AG10803 (cell line): ENCODE measurements around the gene MYL11.

ENCODE experiments used
- DNase-seq: peaks from one replicate; pipeline ENCODE4 v3.0.0; 2010; ENCODE audit warnings: low read depth
- H3K4me3 ChIP-seq: 2 replicates; pipeline ENCODE4 v1.5.1; 2011; ENCODE audit warnings: mild to moderate bottlenecking, low read length, control low read depth
- TF ChIP-seq, protein P1 (sequence below): conservative IDR thresholded peaks from 2 replicates; pipeline ENCODE4 v1.5.1; 2011; ENCODE audit warnings: mild to moderate bottlenecking, low read length, control low read depth, inconsistent platforms

Gene MYL11

DNA sequence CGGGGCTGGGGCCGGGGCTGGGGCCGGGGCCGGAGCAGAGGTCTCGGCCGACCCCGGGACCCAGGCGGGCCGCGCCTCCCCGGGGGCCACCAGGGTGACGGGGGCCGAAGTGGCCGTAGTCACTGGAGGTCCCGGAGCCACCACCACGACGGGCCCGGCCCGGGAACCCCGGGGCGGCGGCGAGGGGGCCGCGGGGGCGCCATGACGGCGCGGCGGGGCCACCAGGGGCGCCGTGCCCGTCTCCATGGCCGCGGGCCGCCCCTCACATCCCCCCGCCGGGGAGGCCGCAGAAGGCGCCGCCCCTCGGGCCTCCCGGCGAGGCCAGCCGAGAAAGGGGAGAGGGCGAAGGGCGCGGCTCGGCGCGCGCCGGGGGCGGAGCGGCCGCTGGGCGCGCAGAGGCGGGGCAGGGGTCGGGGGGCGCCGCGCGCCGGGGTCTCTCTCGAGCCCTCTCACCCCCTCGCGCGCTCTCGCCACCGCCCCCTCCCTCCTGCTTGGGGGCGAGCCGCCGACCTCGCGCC is 4.6 kb upstream of the MYL11 start:
- TF ChIP-seq, protein P1, sequence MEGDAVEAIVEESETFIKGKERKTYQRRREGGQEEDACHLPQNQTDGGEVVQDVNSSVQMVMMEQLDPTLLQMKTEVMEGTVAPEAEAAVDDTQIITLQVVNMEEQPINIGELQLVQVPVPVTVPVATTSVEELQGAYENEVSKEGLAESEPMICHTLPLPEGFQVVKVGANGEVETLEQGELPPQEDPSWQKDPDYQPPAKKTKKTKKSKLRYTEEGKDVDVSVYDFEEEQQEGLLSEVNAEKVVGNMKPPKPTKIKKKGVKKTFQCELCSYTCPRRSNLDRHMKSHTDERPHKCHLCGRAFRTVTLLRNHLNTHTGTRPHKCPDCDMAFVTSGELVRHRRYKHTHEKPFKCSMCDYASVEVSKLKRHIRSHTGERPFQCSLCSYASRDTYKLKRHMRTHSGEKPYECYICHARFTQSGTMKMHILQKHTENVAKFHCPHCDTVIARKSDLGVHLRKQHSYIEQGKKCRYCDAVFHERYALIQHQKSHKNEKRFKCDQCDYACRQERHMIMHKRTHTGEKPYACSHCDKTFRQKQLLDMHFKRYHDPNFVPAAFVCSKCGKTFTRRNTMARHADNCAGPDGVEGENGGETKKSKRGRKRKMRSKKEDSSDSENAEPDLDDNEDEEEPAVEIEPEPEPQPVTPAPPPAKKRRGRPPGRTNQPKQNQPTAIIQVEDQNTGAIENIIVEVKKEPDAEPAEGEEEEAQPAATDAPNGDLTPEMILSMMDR = no peak

DNA sequence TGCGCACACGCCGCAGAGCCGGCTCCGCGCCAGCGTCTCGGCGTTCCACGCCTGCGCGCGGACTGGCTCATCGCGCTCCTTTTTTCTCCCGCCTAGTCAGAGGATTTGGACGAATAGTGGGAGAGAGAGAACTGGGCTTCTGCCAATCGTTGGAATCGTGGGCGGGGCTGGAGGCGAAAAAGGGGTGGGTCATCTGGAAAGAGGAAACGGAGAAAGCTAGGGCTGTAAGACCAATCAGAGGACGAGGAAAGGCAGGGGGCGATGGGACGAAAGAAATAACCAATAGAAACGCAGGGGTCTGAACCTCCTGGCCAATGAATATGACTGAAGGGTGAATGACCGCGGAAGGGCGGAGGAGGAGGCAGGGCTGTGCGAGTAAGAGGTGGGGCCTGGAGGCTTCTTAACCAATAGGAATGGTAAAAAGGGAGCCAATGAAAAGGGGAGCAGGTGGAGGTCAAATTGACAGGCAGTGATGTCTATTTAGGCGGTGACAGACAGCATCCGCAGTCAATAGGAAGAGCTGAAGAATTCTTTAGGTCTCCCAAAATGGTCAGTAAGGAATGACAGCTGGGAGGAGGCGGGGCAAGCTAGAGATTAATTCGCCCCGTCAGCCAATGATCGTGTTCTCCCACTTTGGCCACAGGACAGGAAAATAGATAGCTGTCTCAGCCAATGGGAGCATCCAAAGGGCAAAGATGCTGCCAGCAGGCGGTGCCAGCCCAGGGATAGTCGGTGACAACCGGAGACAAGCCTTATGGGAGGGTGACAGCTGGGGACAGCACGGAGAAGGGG is 4.0 kb upstream of the MYL11 start, which contains the start of gene TBC1D10B:
Gene TBC1D10B (minus strand): TSS at position 39 of the 792 bp plus-strand sequence. CDS start 311 bp downstream, outside the sequence.
- DNase-seq = peak; percentile 100
- H3K4me3 ChIP-seq = peak within 1 kb of the TSS; percentile 88
- TF ChIP-seq, protein P1 = peak; percentile 20; the same call in 1 of the 2 replicates

More for the DNA sequence above, 4.6 kb upstream of the MYL11 start:
- H3K4me3 ChIP-seq = peak overlapping the region; percentile 88
- peak; percentile 12 for DNase-seq

DNA sequence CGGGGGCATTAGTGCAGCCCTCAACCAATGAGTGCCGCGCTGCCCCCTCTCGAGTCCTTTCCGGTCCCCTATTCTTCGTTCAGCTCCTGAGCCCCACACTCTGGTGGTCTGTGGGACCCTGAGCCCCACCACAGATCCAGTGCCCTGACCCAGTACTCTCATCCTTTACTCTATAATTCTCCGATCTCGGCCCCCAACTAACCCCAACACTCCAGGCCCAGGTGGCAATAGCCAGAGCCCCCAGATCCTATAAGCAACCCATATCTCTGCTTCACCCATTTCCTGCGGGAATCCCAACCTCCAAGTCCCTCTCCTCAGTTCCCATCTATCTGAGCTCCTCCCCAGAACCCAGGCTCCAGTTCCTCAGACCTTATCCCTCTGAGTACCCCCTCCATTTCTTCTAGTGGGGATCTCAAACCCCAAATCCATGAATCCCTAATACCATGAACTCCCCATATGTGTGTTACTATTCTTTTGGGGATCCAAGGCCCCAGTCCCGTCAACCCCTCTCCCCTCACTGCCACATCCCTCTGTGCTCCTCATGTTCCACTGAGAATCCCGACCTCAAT is 3.3 kb upstream of the MYL11 start:
- no peak for DNase-seq
- peak overlapping the region; percentile 71 for H3K4me3 ChIP-seq
- TF ChIP-seq, protein P1 = no peak

DNA sequence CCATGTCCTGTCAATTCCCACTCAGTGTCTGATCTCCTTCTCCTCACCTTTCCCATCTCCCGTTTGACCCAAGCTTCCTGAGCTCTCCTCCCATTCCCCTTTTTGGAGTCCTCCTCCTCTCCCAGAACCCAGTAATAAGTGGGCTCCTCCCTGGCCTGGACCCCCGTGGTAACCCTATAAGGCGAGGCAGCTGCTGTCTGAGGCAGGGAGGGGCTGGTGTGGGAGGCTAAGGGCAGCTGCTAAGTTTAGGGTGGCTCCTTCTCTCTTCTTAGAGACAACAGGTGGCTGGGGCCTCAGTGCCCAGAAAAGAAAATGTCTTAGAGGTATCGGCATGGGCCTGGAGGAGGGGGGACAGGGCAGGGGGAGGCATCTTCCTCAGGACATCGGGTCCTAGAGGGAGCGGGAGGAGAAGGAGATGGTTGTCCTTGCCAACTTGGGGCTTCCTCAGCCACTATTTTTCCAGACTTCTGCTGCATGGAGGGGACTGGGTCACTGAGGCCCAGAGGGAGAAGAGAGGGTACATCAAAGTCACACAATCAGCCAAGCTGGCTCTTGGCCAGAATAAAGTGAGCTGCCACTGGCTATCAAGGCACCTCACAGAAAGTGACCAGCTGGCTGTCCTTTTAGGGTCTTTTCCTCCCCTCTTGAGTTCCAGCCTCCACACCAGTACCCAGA is 2.4 kb upstream of the MYL11 start:
- TF ChIP-seq, protein P1 = no peak
- no peak overlapping the region for H3K4me3 ChIP-seq
- no peak for DNase-seq

DNA sequence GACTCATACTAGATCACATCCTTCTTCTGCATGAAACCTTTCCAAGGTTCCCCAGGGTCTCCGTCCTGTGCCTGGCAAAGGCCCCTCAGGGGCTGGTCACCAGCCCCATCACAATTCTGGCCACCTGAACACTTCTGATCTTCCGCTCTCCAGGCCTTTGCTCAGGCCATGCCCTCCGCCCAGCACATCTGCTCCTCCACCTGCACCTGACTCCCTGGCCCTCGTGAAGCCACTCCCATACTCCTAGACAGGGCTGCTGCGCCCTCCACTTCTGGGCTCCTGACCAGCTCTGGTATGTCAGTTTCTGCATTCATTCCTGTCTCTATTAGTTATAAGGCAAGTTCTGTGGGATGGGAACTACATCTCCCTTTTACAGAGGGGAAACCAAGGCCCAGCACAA is 1.9 kb upstream of the MYL11 start:
- no peak overlapping the region for H3K4me3 ChIP-seq
- TF ChIP-seq, protein P1 = no peak
- no peak for DNase-seq

DNA sequence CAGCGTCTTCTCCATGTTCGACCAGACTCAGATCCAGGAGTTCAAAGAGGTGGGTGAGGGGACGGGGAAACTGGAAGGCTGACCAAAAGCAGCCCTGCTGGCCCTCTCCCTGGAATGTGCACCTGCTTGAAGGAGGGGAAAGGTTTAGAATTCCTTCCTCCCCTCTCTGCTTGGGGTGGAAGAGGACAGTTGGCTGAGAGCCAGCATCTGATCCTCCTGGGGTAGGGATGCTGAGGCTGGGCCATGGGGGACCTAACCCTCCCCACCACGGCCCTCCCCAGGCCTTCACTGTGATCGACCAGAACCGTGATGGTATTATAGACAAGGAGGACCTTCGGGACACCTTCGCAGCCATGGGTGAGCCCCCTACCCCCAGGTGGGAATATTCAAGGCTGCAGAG is 1.3 kb downstream of the MYL11 start:
- no peak for DNase-seq
- TF ChIP-seq, protein P1 = no peak
- no peak overlapping the region for H3K4me3 ChIP-seq
